ENCODE measurements around the gene HOXC11.
A peak's percentile ranks its signal among the peaks of the same experiment; 100 is the strongest.

HOXC11 gene

DNA sequence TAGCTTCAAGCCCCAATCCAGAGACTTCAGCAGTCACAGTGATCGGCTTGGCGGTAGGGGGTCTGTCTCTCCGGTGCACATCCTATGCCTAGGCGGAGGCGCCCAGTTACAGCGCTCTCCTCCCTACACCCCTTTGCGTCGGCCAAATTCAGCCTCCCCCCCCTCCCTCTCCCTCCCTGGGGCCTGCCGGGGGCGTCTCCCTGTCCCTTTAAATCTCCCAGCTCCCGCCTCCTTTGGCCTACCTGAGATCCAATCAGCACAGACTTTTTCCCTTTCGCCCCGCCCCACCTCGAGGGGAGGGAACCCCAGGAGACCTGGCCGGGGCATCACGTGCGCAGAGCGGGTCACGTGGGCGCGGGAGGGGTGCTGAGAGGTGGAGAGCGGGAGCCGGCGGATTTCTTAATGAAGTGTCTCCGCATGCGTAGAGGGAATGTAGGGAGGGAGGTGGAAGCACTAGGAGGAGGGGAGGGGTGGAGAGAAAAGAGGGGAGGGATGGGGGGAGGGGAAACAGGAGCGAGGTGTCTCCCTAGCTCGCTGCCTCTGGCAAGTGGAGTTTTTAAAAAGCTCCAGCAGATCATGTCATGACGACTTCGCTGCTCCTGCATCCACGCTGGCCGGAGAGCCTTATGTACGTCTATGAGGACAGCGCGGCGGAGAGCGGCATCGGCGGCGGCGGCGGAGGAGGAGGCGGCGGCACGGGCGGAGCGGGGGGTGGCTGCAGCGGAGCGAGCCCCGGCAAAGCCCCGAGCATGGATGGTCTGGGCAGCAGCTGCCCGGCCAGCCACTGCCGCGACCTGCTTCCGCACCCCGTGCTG is 34.4 kb upstream of the HOXC11 start, which contains the start of gene HOXC13:
Gene HOXC13 (plus strand): TSS at position 506 of the 815 bp plus-strand sequence. CDS start 76 bp downstream, at position 582.
- Histone ChIP-seq H3K4me3 (peak within 1 kb of the TSS; percentile 46), H3K4me1 (peaks cover 25% of the 10 kb centered on the region), H3K27me3 (ENCODE audit: low read depth) (peaks cover 16% of the 10 kb centered on the region), H3K36me3 (replicated peaks) (no peaks in the 10 kb centered on the region), H3K9me3 (no peaks in the 10 kb centered on the region)
- peak; percentile 98 to 100 for DNase-seq (ENCODE audit: low spot score in 2 of 2)
- in situ Hi-C loops (cut with MboI; ENCODE audit: low sequenced_read_pairs) = no loop called here

GRCh38 chr12:53939141-53940108 is 33.5 kb upstream of the HOXC11 start:
- Histone ChIP-seq H3K36me3 (replicated peaks) (no peaks in the 10 kb centered on the region), H3K4me3 (peak overlapping the region; percentile 46), H3K27me3 (ENCODE audit: low read depth) (peaks cover 12% of the 10 kb centered on the region), H3K4me1 (peaks cover 25% of the 10 kb centered on the region), H3K9me3 (no peaks in the 10 kb centered on the region)
- in situ Hi-C loops (cut with MboI; ENCODE audit: low sequenced_read_pairs) = no loop called here
- peak; percentile 28 to 65 for DNase-seq (ENCODE audit: low spot score in 2 of 2)

DNA sequence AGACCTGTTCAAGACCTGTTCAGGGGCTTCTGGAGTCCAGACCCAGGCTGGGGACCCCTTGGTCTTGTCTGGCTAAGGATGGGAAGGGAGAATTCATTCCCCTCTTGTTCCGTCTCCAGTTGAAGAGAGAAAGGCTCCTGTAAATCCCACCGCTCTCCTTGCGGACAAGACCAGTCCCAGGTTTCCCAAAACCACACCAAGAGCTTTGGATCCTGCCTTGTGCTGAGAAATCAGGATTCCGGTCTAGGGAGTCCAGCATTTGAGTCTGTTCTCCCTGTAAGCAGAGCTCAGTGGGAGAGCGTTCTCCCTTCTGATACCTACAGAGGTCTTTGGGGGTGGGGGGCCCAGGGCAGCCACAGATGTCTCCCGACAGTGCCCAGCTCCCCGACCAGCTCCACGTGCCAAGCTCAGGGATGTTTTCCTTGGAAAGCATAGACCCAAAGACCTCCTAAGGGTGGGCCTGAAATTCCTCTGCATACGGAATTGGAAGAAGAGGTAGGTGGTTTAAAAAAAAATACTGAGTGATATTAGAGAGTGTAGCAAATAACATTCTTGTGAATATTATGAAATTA is 32.4 kb upstream of the HOXC11 start:
- in situ Hi-C loops (cut with MboI; ENCODE audit: low sequenced_read_pairs) = no loop called here
- no peaks in the 10 kb centered on the region for H3K9me3 ChIP-seq
- DNase-seq (ENCODE audit: low spot score in 2 of 2) = no peak

GRCh38 chr12:53941187-53941586 is 31.7 kb upstream of the HOXC11 start:
- Histone ChIP-seq H3K4me1 (peaks cover 23% of the 10 kb centered on the region), H3K4me3 (no peak overlapping the region), H3K9me3 (no peaks in the 10 kb centered on the region), H3K36me3 (replicated peaks) (no peaks in the 10 kb centered on the region; the same call in 1 of the 2 replicates), H3K27me3 (ENCODE audit: low read depth) (no peaks in the 10 kb centered on the region)
- no peak for DNase-seq (ENCODE audit: low spot score in 2 of 2)
- in situ Hi-C loops (cut with MboI; ENCODE audit: low sequenced_read_pairs) = no loop called here

More for the DNA sequence above, 32.4 kb upstream of the HOXC11 start:
- Histone ChIP-seq H3K4me1 (peaks cover 25% of the 10 kb centered on the region), H3K36me3 (replicated peaks) (no peaks in the 10 kb centered on the region), H3K4me3 (peak overlapping the region; percentile 46), H3K27me3 (ENCODE audit: low read depth) (peaks cover 5% of the 10 kb centered on the region)

- H3K4me1 ChIP-seq = peaks cover 23% of the 10 kb centered on the region
- H3K36me3 ChIP-seq (replicated peaks) = no peaks in the 10 kb centered on the region; the same call in 1 of the 2 replicates
- no peak overlapping the region; the same call in 1 of the 2 replicates for H3K4me3 ChIP-seq
- DNase-seq (ENCODE audit: low spot score in 2 of 2) = no peak
- no peaks in the 10 kb centered on the region for H3K9me3 ChIP-seq
- in situ Hi-C loops (cut with MboI; ENCODE audit: low sequenced_read_pairs) = no loop called here
- H3K27me3 ChIP-seq (ENCODE audit: low read depth) = no peaks in the 10 kb centered on the region
These were observed 31.2 kb upstream of the HOXC11 start for GRCh38 chr12:53941750-53942149.

DNA sequence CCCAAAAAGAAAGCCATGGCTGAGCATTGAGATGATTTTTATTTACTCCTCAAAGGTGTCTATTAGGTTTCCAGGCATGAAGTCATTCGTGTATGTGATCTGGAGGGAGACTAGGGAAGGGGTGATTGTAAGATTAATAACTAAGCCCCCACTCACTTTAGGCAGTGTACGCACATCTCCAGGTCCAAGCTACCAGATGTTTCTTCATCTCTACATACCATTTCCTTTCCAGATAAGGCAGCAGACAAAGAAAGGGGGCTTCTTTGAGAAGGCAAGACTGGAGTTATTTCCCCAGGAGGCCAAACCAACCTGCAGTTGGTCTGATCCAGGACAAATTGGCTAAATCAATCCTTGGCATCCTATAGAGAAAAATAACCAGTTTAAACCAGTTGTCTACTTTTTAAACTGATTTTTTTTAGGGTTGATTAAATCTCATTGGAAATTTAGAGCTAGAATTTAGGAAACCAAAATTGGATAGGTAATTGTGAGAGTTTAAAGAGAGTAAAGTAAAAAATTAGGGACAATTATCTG is 30.4 kb upstream of the HOXC11 start:
- Histone ChIP-seq H3K4me3 (no peak overlapping the region), H3K4me1 (peaks cover 23% of the 10 kb centered on the region), H3K27me3 (ENCODE audit: low read depth) (no peaks in the 10 kb centered on the region), H3K36me3 (replicated peaks) (no peaks in the 10 kb centered on the region; the same call in 1 of the 2 replicates), H3K9me3 (no peaks in the 10 kb centered on the region)
- DNase-seq (ENCODE audit: low spot score in 2 of 2) = no peak
- in situ Hi-C loops (cut with MboI; ENCODE audit: low sequenced_read_pairs) = no loop called here

- no peak for DNase-seq (ENCODE audit: low spot score in 2 of 2)
These were observed 28.7 kb upstream of the HOXC11 start for GRCh38 chr12:53944209-53944608.

DNA sequence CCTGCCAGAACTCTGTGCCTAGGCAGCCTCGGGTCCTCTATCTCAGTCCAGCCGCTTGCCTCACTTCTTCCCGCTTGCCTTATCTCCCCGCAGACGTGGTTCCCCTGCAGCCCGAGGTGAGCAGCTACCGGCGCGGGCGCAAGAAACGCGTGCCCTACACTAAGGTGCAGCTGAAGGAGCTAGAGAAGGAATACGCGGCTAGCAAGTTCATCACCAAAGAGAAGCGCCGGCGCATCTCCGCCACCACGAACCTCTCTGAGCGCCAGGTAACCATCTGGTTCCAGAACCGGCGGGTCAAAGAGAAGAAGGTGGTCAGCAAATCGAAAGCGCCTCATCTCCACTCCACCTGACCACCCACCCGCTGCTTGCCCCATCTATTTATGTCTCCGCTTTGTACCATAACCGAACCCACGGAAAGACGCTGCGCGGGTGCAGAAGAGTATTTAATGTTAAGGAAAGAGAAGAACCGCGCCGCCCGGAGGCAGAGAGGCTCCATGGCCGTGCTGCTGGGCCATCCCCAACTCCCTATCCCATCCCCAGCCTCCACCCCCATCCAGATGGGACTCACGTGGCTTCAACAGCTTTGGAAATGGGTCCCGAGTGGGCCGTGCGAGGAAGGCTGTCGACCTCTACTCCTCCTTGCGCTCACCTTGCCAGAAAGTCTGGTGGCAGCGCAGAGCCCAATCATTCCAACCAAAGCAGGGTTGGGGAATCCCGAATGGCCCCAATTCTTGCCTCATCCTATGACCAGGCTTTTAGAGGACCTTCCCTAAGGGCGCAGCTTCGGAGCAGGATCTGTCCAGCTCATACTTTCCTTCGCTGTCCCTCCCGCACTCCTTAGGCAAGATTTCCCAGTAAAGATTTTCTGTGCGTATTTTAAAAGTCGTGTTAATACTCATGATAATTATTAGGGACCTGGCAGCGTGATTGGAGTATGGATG is 27.7 kb upstream of the HOXC11 start:
- DNase-seq (ENCODE audit: low spot score in 2 of 2) = no peak
- peaks cover 14% of the 10 kb centered on the region for H3K4me1 ChIP-seq
- H3K36me3 ChIP-seq (replicated peaks) = no peaks in the 10 kb centered on the region; the same call in 1 of the 2 replicates
- H3K27me3 ChIP-seq (ENCODE audit: low read depth) = no peaks in the 10 kb centered on the region
- in situ Hi-C loops (cut with MboI; ENCODE audit: low sequenced_read_pairs) = no loop called here
- H3K9me3 ChIP-seq = no peaks in the 10 kb centered on the region
- H3K4me3 ChIP-seq = no peak overlapping the region

More at GRCh38 chr12:53944209-53944608, 28.7 kb upstream of the HOXC11 start:
- H3K9me3 ChIP-seq = no peaks in the 10 kb centered on the region
- in situ Hi-C loops (cut with MboI; ENCODE audit: low sequenced_read_pairs) = no loop called here
- no peaks in the 10 kb centered on the region; the same call in 1 of the 2 replicates for H3K36me3 ChIP-seq (replicated peaks)
- H3K4me1 ChIP-seq = peaks cover 18% of the 10 kb centered on the region
- no peaks in the 10 kb centered on the region for H3K27me3 ChIP-seq (ENCODE audit: low read depth)
- no peak overlapping the region for H3K4me3 ChIP-seq

DNA sequence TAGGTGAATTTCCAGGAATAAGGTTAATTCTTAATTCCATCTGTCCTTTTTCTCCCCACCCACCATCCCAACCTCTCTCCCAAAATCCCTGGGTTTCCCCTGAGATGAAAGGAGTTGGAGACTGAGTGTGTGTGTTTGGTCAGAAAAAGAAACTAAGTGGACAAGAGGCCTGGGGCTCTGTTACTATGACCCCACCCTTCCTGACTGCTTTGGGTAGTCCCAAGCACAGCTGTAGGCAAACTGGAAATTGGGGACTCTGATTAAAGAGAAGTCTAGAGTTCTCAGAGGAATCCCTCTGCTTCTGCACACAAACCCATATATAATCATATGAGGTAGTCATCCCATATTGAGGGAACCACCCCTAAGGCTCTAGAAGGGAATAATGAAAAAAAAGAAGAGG is 25.2 kb upstream of the HOXC11 start:
- Histone ChIP-seq H3K4me3 (no peak overlapping the region), H3K36me3 (replicated peaks) (no peaks in the 10 kb centered on the region; the same call in 1 of the 2 replicates), H3K4me1 (peaks cover 3% of the 10 kb centered on the region; the same call in 1 of the 2 replicates), H3K27me3 (ENCODE audit: low read depth) (no peaks in the 10 kb centered on the region), H3K9me3 (no peaks in the 10 kb centered on the region)
- DNase-seq (ENCODE audit: low spot score in 2 of 2) = no peak
- in situ Hi-C loops (cut with MboI; ENCODE audit: low sequenced_read_pairs) = no loop called here

GRCh38 chr12:53948650-53949593 is 24.0 kb upstream of the HOXC11 start:
- Histone ChIP-seq H3K36me3 (replicated peaks) (no peaks in the 10 kb centered on the region; the same call in 1 of the 2 replicates), H3K4me3 (no peak overlapping the region), H3K27me3 (ENCODE audit: low read depth) (no peaks in the 10 kb centered on the region), H3K9me3 (no peaks in the 10 kb centered on the region), H3K4me1 (peaks cover 8% of the 10 kb centered on the region)
- no peak for DNase-seq (ENCODE audit: low spot score in 2 of 2)
- in situ Hi-C loops (cut with MboI; ENCODE audit: low sequenced_read_pairs) = no loop called here

GRCh38 chr12:53949631-53950436 is 23.1 kb upstream of the HOXC11 start:
- no peak for DNase-seq (ENCODE audit: low spot score in 2 of 2)
- Histone ChIP-seq H3K27me3 (ENCODE audit: low read depth) (no peaks in the 10 kb centered on the region), H3K4me3 (no peak overlapping the region), H3K36me3 (replicated peaks) (no peaks in the 10 kb centered on the region; the same call in 1 of the 2 replicates), H3K4me1 (peaks cover 8% of the 10 kb centered on the region), H3K9me3 (no peaks in the 10 kb centered on the region)
- in situ Hi-C loops (cut with MboI; ENCODE audit: low sequenced_read_pairs) = no loop called here
